Left ventricle myocardium superior (tissue), 1 donor: ENCODE results near the gene SLC35F1. TPM values are rescaled to one million over a fixed set of nuclear protein-coding genes. Genes with fewer than 3 reads are reported as not detected.
"Not testable (repeated sequence)": the region's sequence is repeated elsewhere in the genome, so short reads cannot be mapped to it uniquely, and the experiment has no call there.

Experiments used
- ATAC-seq: fragments of 200-7000 bp; cut with Tn5 transposase; one replicate; pipeline ENCODE4 v1.9.1; 2020; ENCODE audit warnings: mild to moderate bottlenecking, moderate library complexity
- DNase-seq: peaks from one replicate; pipeline ENCODE4 v3.0.0-alpha.2; 2020
- intact Hi-C: fragments of 100-400 bp; cut with micrococcal nuclease; formaldehyde crosslinking; loops from one replicate; pipeline ENCODE4 v1.11.0; 2022
- total RNA-seq: library from RNA; stranded (reverse); fragmentation: NEBNext Ultra II Directional; extraction: Animal tissue kit (Norgen Biotek cat#: 25700); gene quantifications from one replicate; pipeline ENCODE4 v1.2.1, GENCODE V29; 2021
- donor health status: DM: no; HTN: yes; CAD: no; lungs with severe emphysema.

Gene SLC35F1
- total RNA-seq, 1 donor from 2014 or later: 6.7 TPM

GRCh38 chr6:117919775-117920729, 13.0 kb downstream of the SLC35F1 start:
- peak; percentile 28 for DNase-seq
- ATAC-seq: peak; percentile 53
- intact Hi-C loops: no loop called here

- DNase-seq: no peak
- ATAC-seq: no peak
- intact Hi-C loops: no loop called here
Measured at GRCh38 chr6:117924690-117925089, 17.6 kb downstream of the SLC35F1 start.

- intact Hi-C loops: no loop called here
- DNase-seq (no peak), ATAC-seq (no peak)
Measured at GRCh38 chr6:117927866-117928265, 20.8 kb downstream of the SLC35F1 start.

- intact Hi-C loops: no loop called here
- ATAC-seq: no peak
Measured at GRCh38 chr6:117928833-117929232, 21.8 kb downstream of the SLC35F1 start.

GRCh38 chr6:117929501-117929900, 22.4 kb downstream of the SLC35F1 start:
- intact Hi-C loops: no loop called here
- no peak for ATAC-seq
- DNase-seq: no peak

More at GRCh38 chr6:117928833-117929232, 21.8 kb downstream of the SLC35F1 start:
- no peak for DNase-seq

- no peak for ATAC-seq
- no peak for DNase-seq
- intact Hi-C loops: no loop called here
Measured at GRCh38 chr6:117930645-117931044, 23.6 kb downstream of the SLC35F1 start.

- DNase-seq (no peak), ATAC-seq (no peak)
- intact Hi-C loops: no loop called here
Measured at GRCh38 chr6:117932001-117932400, 24.9 kb downstream of the SLC35F1 start.

- no peak for ATAC-seq
- intact Hi-C loops: no loop called here
- DNase-seq: no peak
Measured at GRCh38 chr6:117932676-117933075, 25.6 kb downstream of the SLC35F1 start.

- no peak for DNase-seq
- no peak for ATAC-seq
- intact Hi-C loops: no loop called here
Measured at GRCh38 chr6:117933471-117933870, 26.4 kb downstream of the SLC35F1 start.

- no peak for ATAC-seq
- intact Hi-C loops: no loop called here
- DNase-seq: no peak
Measured at GRCh38 chr6:117938311-117938995, 31.4 kb downstream of the SLC35F1 start.

GRCh38 chr6:117947234-117947633, 40.2 kb downstream of the SLC35F1 start:
- DNase-seq (no peak), ATAC-seq (no peak)
- intact Hi-C loops: no loop called here

- DNase-seq: no peak
- no peak for ATAC-seq
- intact Hi-C loops: no loop called here
Measured at GRCh38 chr6:117951783-117952182, 44.7 kb downstream of the SLC35F1 start.

- ATAC-seq: no peak
- intact Hi-C loops: no loop called here
Measured at GRCh38 chr6:117955684-117956256, 48.7 kb downstream of the SLC35F1 start.

GRCh38 chr6:117956386-117956785, 49.3 kb downstream of the SLC35F1 start:
- intact Hi-C loops: no loop called here
- DNase-seq: no peak
- ATAC-seq: no peak

More at GRCh38 chr6:117955684-117956256, 48.7 kb downstream of the SLC35F1 start:
- DNase-seq: no peak

- no peak for ATAC-seq
- intact Hi-C loops: no loop called here
- DNase-seq: no peak
Measured at GRCh38 chr6:117958536-117958935, 51.5 kb downstream of the SLC35F1 start.

GRCh38 chr6:117960877-117961276, 53.8 kb downstream of the SLC35F1 start:
- intact Hi-C loops: no loop called here
- DNase-seq: no peak
- no peak for ATAC-seq

- ATAC-seq (no peak), DNase-seq (no peak)
- intact Hi-C loops: no loop called here
Measured at GRCh38 chr6:117961301-117961700, 54.2 kb downstream of the SLC35F1 start.

- ATAC-seq, intact Hi-C loops: not testable (repeated sequence)
Measured at GRCh38 chr6:117965763-117966162, 58.7 kb downstream of the SLC35F1 start.

GRCh38 chr6:117971637-117972036, 64.6 kb downstream of the SLC35F1 start:
- ATAC-seq: no peak
- intact Hi-C loops: no loop called here
- no peak for DNase-seq

More at GRCh38 chr6:117965763-117966162, 58.7 kb downstream of the SLC35F1 start:
- DNase-seq: not testable (repeated sequence)
